SU-DHL-6 (cell line): ENCODE results near the gene YWHAQ.
A peak's percentile ranks its signal among the peaks of the same experiment; 100 is the strongest.

ENCODE experiments used
- H2AFZ ChIP-seq: fragments of 200-600 bp; sonication (generic); 2 replicates; pipeline ENCODE4 v1.6.1; 2014; ENCODE audit warnings: low read depth, mild to moderate bottlenecking, moderate library complexity, mixed read lengths, antibody characterized with exemption, low read length; ENCODE audit not compliant: severe bottlenecking
- H3F3A ChIP-seq: fragments of 200-600 bp; shearing (Covaris generic); 2 replicates; pipeline ENCODE4 v1.6.0; 2016; ENCODE audit warnings: antibody characterized with exemption, mild to moderate bottlenecking; ENCODE audit not compliant: insufficient read depth
- H3K27ac ChIP-seq: fragments of 200-600 bp; sonication (generic); 2 replicates; pipeline ENCODE4 v1.5.1; 2016; ENCODE audit warnings: low read depth, mild to moderate bottlenecking, low read length, moderate library complexity, mixed read lengths
- H3K27me3 ChIP-seq: fragments of 200-600 bp; sonication (generic), shearing (Covaris generic); 2 replicates; pipeline ENCODE4 v1.6.0; 2014; ENCODE audit warnings: mild to moderate bottlenecking, low read length
- H3K36me3 ChIP-seq: fragments of 200-600 bp; sonication (generic); 2 replicates; pipeline ENCODE4 v1.6.1; 2014; ENCODE audit warnings: mild to moderate bottlenecking, low read length, mixed read lengths
- H3K4me2 ChIP-seq: fragments of 300-600, 200-600 bp; shearing (Covaris generic), sonication (generic); 2 replicates; pipeline ENCODE4 v1.6.0; 2014; ENCODE audit warnings: low read length, low read depth, mild to moderate bottlenecking; ENCODE audit not compliant: poor library complexity, severe bottlenecking
- H3K4me3 ChIP-seq: fragments of 200-600 bp; sonication (generic); 2 replicates; pipeline ENCODE4 v1.5.1; 2014; ENCODE audit warnings: antibody characterized with exemption, low read length, mild to moderate bottlenecking, mixed read lengths; ENCODE audit not compliant: insufficient read depth, poor library complexity, severe bottlenecking
- H3K79me2 ChIP-seq: fragments of 200-600 bp; sonication (generic); 2 replicates; pipeline ENCODE4 v1.6.1; 2014; ENCODE audit warnings: mild to moderate bottlenecking, low read length, moderate library complexity; ENCODE audit not compliant: insufficient read depth
- H3K9ac ChIP-seq: fragments of 200-600 bp; sonication (generic); 2 replicates; pipeline ENCODE4 v1.7.0; 2014; ENCODE audit warnings: mild to moderate bottlenecking, low read length
- H3K9me2 ChIP-seq: fragments of 200-600 bp; sonication (generic); replicated peaks from 2 replicates; pipeline ENCODE4 v1.6.1; 2014; ENCODE audit warnings: low read length; ENCODE audit not compliant: insufficient read depth
- H3K9me3 ChIP-seq: fragments of 200-600 bp; sonication (generic); 2 replicates; pipeline ENCODE4 v1.6.1; 2014; ENCODE audit warnings: low read length, mixed read lengths; ENCODE audit not compliant: insufficient read depth
- H4K20me1 ChIP-seq: fragments of 200-600 bp; sonication (generic); 2 replicates; pipeline ENCODE4 v1.6.1; 2014; ENCODE audit warnings: low read depth, mild to moderate bottlenecking, antibody characterized with exemption, low read length, moderate library complexity, mixed read lengths
- CTCF ChIP-seq: fragments of 200-600 bp; sonication (generic); IDR thresholded peaks from one replicate; pipeline ENCODE4 v1.5.1; 2017; ENCODE audit warnings: antibody characterized with exemption, mild to moderate bottlenecking, low read length, moderate library complexity; ENCODE audit not compliant: insufficient read depth, poor library complexity, severe bottlenecking
- EZH2phosphoT487 ChIP-seq: fragments of 200-600 bp; sonication (generic), shearing (Covaris generic); conservative IDR thresholded peaks from 2 replicates; pipeline ENCODE4 v1.6.1; 2018; ENCODE audit warnings: mild to moderate bottlenecking, antibody characterized with exemption, low read length, moderate library complexity, mixed read lengths

Gene YWHAQ

GRCh38 chr2:9539531-9539930 is 91.3 kb downstream of the YWHAQ start:
- H3K27me3 ChIP-seq, result no peaks in the 10 kb centered on the region
- H3K9me2 ChIP-seq, result no peaks in the 10 kb centered on the region
- H2AFZ ChIP-seq, result no peak overlapping the region
- H3K9me3 ChIP-seq, result no peaks in the 10 kb centered on the region
- peak overlapping the region; percentile 100 for H3K27ac ChIP-seq
- peak overlapping the region; percentile 47 for H3K4me3 ChIP-seq
- H4K20me1 ChIP-seq, result no peaks in the 10 kb centered on the region
- TF ChIP-seq CTCF, result no peak
- TF ChIP-seq EZH2phosphoT487, result no peak
- peak overlapping the region; percentile 51 for H3K9ac ChIP-seq
- H3F3A ChIP-seq, result peaks cover 72% of the 10 kb centered on the region
- H3K36me3 ChIP-seq, result peaks cover 25% of the 10 kb centered on the region
- H3K79me2 ChIP-seq, result peaks cover 77% of the 10 kb centered on the region
- peak overlapping the region; percentile 100 for H3K4me2 ChIP-seq

- Histone ChIP-seq H3K4me2 (peak overlapping the region; percentile 100), H3K27ac (peak overlapping the region; percentile 100), H3F3A (peaks cover 61% of the 10 kb centered on the region)
Measured at GRCh38 chr2:9538000-9538507, 92.7 kb downstream of the YWHAQ start.

GRCh38 chr2:9536504-9536903 is 94.3 kb downstream of the YWHAQ start:
- TF ChIP-seq CTCF (no peak), EZH2phosphoT487 (no peak)
- H3K27me3 ChIP-seq, result no peaks in the 10 kb centered on the region
- peaks cover 52% of the 10 kb centered on the region for H3F3A ChIP-seq
- no peak overlapping the region for H3K4me2 ChIP-seq
- H3K36me3 ChIP-seq, result peaks cover 31% of the 10 kb centered on the region; the same call in 1 of the 2 replicates
- H2AFZ ChIP-seq, result no peak overlapping the region
- no peaks in the 10 kb centered on the region for H4K20me1 ChIP-seq
- no peak overlapping the region for H3K27ac ChIP-seq
- H3K9me2 ChIP-seq, result no peaks in the 10 kb centered on the region
- H3K9ac ChIP-seq, result no peak overlapping the region
- no peaks in the 10 kb centered on the region for H3K9me3 ChIP-seq
- H3K4me3 ChIP-seq, result no peak overlapping the region
- peaks cover 59% of the 10 kb centered on the region for H3K79me2 ChIP-seq

More at GRCh38 chr2:9538000-9538507, 92.7 kb downstream of the YWHAQ start:
- Histone ChIP-seq H3K36me3 (peaks cover 29% of the 10 kb centered on the region), H3K4me3 (no peak overlapping the region), H4K20me1 (no peaks in the 10 kb centered on the region), H3K9ac (peak overlapping the region; percentile 27; the same call in 1 of the 2 replicates), H3K9me2 (no peaks in the 10 kb centered on the region), H3K9me3 (no peaks in the 10 kb centered on the region), H3K79me2 (peaks cover 73% of the 10 kb centered on the region), H2AFZ (no peak overlapping the region), H3K27me3 (no peaks in the 10 kb centered on the region)
- TF ChIP-seq EZH2phosphoT487, result no peak
- no peak for TF ChIP-seq CTCF
